ENCODE results near the gene SPOCK3. TPM values are rescaled to one million over a fixed set of nuclear protein-coding genes. Genes with fewer than 3 reads are reported as not detected.

Gene SPOCK3
- total and polyA plus RNA-seq, 8 donors = 0.15 to 2.1 (median 0.92) TPM

DNA sequence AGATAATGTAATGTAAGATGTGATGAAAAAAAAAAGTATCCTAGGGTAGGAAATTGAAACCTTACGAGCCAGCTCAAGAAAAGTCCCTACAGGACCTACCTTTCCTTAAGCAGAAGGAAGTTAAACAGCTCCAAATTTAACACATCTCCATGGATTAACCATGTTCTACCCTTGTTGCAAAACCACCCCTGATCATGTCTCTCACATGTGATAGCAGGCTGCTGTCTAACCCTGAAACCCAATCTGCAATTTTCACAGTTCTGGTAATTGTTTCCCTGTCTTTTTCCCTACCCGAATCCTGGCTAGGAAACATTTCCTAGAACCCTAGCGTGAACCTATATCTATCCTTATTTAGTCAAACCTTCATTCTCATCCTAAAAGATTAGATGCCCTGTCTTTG, 198.9 kb downstream of the SPOCK3 start:
- H3K36me3 ChIP-seq = no peaks in the 10 kb centered on the region
- intact Hi-C loops (cut with DNase I) = no loop called here
- TF ChIP-seq, protein P1, sequence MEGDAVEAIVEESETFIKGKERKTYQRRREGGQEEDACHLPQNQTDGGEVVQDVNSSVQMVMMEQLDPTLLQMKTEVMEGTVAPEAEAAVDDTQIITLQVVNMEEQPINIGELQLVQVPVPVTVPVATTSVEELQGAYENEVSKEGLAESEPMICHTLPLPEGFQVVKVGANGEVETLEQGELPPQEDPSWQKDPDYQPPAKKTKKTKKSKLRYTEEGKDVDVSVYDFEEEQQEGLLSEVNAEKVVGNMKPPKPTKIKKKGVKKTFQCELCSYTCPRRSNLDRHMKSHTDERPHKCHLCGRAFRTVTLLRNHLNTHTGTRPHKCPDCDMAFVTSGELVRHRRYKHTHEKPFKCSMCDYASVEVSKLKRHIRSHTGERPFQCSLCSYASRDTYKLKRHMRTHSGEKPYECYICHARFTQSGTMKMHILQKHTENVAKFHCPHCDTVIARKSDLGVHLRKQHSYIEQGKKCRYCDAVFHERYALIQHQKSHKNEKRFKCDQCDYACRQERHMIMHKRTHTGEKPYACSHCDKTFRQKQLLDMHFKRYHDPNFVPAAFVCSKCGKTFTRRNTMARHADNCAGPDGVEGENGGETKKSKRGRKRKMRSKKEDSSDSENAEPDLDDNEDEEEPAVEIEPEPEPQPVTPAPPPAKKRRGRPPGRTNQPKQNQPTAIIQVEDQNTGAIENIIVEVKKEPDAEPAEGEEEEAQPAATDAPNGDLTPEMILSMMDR (IDR thresholded peaks at IDR 0.05) = no peak
- H3K27ac ChIP-seq = no peak overlapping the region
- H3K9me3 ChIP-seq = no peaks in the 10 kb centered on the region
- ATAC-seq = no peak
- DNase-seq = no peak
- no peaks in the 10 kb centered on the region for H3K27me3 ChIP-seq
- H3K4me3 ChIP-seq = no peak overlapping the region
- no peaks in the 10 kb centered on the region for H3K4me1 ChIP-seq

DNA sequence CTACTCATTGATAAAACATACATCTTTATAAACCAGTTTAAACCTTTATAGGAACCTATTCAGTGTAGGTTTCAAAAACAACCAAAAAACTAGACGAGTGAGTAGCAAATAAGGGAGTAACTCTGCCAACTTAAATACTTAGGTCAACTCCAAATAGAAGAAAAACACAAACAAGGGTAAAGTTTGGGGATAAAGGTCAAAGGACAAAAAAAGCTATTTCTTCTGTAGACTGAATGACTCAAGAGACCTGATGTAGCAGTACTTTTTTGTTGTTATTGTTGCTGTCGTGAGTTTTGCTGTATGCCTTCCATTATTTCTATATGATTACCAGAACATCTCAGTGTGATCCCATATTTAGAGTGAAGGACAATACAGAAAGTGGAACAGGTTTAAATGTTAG, 199.3 kb downstream of the SPOCK3 start:
- TF ChIP-seq, protein P1 (IDR thresholded peaks at IDR 0.05) = no peak
- Histone ChIP-seq H3K27me3 (no peaks in the 10 kb centered on the region), H3K9me3 (no peaks in the 10 kb centered on the region), H3K4me1 (no peaks in the 10 kb centered on the region), H3K36me3 (no peaks in the 10 kb centered on the region), H3K4me3 (no peak overlapping the region), H3K27ac (no peak overlapping the region)
- DNase-seq (no peak), ATAC-seq (no peak)
- intact Hi-C loops (cut with DNase I) = no loop called here

DNA sequence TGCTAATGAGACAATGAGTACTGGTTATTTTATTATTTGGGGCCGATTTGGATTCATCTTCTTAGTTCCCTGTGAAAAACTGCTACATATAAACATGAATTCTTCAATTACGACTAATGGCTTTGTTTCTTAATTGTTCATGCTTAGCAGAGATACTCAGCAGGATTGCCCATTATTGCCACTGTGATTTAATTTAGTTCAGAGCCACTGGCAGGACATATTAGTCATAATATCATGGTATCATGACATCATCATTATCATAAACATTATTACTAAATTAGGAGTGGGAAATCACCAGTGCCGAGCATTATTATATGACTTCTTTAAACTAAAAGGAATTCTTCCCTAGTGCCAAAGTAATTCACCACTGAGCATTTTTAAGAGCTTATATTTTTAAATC, 201.4 kb downstream of the SPOCK3 start:
- intact Hi-C loops (cut with DNase I) = no loop called here

DNA sequence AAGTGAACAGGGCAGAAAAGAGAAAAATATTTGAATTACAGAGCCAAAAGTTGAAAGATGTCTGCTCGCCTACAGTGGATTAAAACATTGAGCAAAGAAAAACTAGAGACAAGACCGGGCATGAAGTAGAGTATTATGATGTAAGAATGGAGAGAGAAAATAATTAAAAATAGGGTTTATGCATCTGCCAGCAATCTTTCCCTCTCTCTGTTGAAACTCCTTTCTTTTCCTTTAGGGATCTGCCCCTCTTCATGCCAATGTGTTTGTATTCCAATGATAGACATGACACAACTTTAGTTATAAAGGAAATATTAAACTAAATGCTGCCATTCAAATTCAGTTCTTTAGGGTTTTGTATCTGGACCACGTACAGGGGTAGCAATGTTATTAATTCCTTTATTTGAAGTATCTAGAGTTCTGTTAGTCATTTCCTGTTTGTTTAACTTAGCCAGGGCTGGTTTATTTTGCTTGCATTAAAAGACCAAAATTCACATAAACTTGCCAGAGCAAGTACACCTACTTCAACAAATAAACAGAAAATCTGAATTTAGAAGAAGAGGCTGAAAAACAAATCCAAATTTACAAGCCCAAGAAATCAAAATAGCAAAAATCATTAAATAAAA, 202.6 kb downstream of the SPOCK3 start:
- DNase-seq = no peak
- no peaks in the 10 kb centered on the region for H3K4me1 ChIP-seq
- no peak for ATAC-seq
- intact Hi-C loops (cut with DNase I) = no loop called here
- no peaks in the 10 kb centered on the region for H3K9me3 ChIP-seq
- TF ChIP-seq, protein P1 (IDR thresholded peaks at IDR 0.05) = no peak
- no peaks in the 10 kb centered on the region for H3K27me3 ChIP-seq
- no peak overlapping the region for H3K27ac ChIP-seq
- H3K36me3 ChIP-seq = no peaks in the 10 kb centered on the region
- H3K4me3 ChIP-seq = no peak overlapping the region

More for the DNA sequence above, 201.4 kb downstream of the SPOCK3 start:
- no peak for ATAC-seq
- Histone ChIP-seq H3K9me3 (no peaks in the 10 kb centered on the region), H3K27me3 (no peaks in the 10 kb centered on the region), H3K27ac (no peak overlapping the region), H3K36me3 (no peaks in the 10 kb centered on the region), H3K4me3 (no peak overlapping the region), H3K4me1 (no peaks in the 10 kb centered on the region)
- DNase-seq = no peak
- TF ChIP-seq, protein P1 (IDR thresholded peaks at IDR 0.05) = no peak

DNA sequence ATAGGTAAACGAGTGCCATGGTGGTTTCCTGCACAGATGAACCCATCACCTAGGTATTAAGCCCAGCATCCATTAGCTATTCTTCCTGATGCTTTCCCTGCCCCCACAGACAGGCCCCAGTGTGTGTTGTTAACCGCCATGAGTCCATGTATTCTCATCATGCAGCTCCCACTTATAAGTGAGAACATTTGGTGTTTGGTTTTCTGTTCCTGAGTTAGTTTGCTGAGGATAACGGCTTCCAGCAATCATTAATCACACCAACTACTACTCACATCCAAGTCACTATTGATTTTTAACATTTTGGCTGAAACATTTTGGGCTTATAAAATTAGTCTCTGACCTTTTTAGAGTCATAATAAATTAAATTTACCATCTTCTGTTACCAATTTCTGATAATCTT, 205.3 kb downstream of the SPOCK3 start:
- no peaks in the 10 kb centered on the region for H3K4me1 ChIP-seq
- no peaks in the 10 kb centered on the region for H3K36me3 ChIP-seq
- no peaks in the 10 kb centered on the region for H3K27me3 ChIP-seq
- H3K9me3 ChIP-seq = no peaks in the 10 kb centered on the region
- H3K27ac ChIP-seq = no peak overlapping the region
- DNase-seq = no peak
- ATAC-seq = no peak
- intact Hi-C loops (cut with DNase I) = no loop called here
- H3K4me3 ChIP-seq = no peak overlapping the region
- TF ChIP-seq, protein P1 (IDR thresholded peaks at IDR 0.05) = no peak
